ENCODE measurements around the gene COX14.
"Not testable (repeated sequence)": the region's sequence is repeated elsewhere in the genome, so short reads cannot be mapped to it uniquely, and the experiment has no call there.

The COX14 gene

DNA sequence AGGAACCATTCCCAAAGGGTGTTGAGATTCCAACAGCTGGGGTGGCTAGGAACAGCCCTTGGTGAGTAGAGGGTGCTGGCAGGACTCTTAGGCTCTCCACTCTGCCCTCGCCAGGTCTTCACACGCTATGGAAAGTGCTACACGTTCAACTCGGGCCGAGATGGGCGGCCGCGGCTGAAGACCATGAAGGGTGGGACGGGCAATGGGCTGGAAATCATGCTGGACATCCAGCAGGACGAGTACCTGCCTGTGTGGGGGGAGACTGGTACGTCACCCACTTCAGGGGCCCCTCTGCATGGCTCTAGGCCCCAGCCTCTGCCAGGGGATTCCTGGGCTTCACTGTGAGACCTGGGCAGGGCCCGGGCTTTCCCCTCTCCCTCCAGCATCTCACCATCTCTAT is 34.9 kb upstream of the COX14 start:
- FAIRE-seq, result no peak
- TF ChIP-seq, protein P1, sequence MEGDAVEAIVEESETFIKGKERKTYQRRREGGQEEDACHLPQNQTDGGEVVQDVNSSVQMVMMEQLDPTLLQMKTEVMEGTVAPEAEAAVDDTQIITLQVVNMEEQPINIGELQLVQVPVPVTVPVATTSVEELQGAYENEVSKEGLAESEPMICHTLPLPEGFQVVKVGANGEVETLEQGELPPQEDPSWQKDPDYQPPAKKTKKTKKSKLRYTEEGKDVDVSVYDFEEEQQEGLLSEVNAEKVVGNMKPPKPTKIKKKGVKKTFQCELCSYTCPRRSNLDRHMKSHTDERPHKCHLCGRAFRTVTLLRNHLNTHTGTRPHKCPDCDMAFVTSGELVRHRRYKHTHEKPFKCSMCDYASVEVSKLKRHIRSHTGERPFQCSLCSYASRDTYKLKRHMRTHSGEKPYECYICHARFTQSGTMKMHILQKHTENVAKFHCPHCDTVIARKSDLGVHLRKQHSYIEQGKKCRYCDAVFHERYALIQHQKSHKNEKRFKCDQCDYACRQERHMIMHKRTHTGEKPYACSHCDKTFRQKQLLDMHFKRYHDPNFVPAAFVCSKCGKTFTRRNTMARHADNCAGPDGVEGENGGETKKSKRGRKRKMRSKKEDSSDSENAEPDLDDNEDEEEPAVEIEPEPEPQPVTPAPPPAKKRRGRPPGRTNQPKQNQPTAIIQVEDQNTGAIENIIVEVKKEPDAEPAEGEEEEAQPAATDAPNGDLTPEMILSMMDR (IDR thresholded peaks at IDR 0.05; ENCODE audit: insufficient read depth, missing control alignments), result no peak
- DNase-seq (ENCODE audit: insufficient read length, low spot score), result no peak

DNA sequence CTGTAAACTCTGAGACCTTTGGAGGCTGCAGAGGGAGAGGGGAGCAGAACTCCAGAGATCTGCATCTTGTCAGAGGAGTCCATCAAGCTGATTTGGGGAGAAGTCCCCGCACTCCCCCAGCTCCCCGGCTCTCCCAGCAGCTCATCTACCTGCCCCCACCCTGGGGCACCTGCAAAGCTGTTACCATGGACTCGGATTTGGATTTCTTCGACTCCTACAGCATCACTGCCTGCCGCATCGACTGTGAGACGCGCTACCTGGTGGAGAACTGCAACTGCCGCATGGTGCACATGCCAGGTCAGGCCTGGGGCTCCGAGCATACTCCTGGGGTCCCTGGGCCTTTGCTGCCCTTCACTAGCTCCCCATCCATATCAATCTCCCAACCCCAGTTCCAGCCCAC is 33.8 kb upstream of the COX14 start:
- no peak for FAIRE-seq
- TF ChIP-seq, protein P1 (IDR thresholded peaks at IDR 0.05; ENCODE audit: insufficient read depth, missing control alignments), result no peak
- no peak for DNase-seq (ENCODE audit: insufficient read length, low spot score)

DNA sequence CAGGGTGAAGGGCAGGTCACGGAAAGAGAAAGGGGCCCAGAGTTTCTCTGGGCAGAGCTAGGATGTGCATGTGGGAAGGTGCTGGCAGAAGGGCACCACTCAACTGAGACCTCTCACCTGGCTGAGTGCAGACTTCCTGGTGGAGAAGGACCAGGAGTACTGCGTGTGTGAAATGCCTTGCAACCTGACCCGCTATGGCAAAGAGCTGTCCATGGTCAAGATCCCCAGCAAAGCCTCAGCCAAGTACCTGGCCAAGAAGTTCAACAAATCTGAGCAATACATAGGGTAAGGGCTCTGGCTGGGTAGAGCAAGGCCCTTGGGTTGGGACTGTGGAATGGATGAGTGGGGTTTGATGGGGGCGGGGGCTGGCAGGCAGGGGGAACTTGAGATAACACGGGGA is 32.3 kb upstream of the COX14 start:
- no peak for FAIRE-seq
- TF ChIP-seq, protein P1 (IDR thresholded peaks at IDR 0.05; ENCODE audit: insufficient read depth, missing control alignments), result no peak
- DNase-seq (ENCODE audit: insufficient read length, low spot score), result no peak

DNA sequence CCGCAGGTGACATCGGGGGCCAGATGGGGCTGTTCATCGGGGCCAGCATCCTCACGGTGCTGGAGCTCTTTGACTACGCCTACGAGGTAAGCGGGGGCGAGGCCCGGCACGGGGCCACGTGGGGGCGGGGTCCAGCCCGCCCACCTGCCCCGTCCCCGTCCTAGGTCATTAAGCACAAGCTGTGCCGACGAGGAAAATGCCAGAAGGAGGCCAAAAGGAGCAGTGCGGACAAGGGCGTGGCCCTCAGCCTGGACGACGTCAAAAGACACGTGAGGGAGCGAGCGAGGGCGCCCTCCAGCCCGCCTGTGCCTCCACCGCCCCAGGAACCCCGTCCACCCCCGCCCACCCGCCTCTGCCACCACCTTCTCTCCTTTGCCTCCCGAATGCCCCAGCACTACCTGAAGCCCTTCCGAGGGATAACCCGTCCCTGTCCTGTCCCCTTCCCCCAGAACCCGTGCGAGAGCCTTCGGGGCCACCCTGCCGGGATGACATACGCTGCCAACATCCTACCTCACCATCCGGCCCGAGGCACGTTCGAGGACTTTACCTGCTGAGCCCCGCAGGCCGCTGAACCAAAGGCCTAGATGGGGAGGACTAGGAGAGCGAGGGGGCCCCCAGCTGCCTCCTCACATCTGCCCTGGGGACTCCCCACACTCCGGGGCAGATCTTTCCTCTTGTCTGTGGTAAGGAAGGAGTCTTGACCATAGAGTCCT is 30.8 kb upstream of the COX14 start:
- no peak for FAIRE-seq
- DNase-seq (ENCODE audit: insufficient read length, low spot score), result no peak
- TF ChIP-seq, protein P1 (IDR thresholded peaks at IDR 0.05; ENCODE audit: insufficient read depth, missing control alignments), result no peak

DNA sequence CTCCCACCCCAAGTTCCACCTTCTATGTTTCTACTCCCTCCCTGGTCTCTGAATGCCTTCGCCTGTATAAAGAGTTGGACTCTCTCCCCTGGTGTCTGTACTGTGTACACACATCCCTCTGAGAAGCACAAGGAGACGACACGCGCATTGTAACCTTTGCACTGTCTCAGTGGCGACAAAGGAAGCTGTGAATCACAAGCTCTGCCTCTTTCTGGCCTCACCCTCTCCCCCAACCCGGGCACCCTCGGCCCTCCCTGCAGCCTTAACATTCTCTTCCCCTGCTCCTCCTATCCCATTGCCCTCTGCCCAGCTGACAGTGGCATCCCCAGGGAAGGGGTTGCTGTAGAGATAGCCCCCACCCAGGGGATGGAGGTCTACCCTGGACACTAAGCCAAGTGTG is 29.4 kb upstream of the COX14 start:
- DNase-seq (ENCODE audit: insufficient read length, low spot score) (no peak), FAIRE-seq (no peak)
- TF ChIP-seq, protein P1 (IDR thresholded peaks at IDR 0.05; ENCODE audit: insufficient read depth, missing control alignments), result no peak

DNA sequence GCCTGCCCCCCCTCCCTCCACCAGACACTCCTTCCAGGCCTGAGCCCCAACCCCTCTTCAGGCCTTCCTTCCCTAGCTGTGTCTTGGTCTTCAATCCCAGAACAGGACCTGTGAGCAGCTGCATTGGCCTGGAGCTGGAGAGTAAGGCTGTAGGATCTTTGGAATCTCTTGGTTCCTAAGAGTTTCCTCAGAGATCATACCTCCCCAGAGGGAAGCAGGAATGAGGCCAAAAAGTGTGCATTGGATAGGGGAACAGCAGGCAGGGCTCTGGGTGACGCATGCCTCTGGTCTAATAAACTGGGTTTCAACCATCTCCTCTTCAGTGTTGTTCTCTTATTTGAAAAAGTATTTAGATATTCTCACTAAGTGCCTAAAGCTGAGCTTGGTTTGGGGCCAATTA is 28.7 kb upstream of the COX14 start:
- no peak for FAIRE-seq
- no peak for DNase-seq (ENCODE audit: insufficient read length, low spot score)
- TF ChIP-seq, protein P1 (IDR thresholded peaks at IDR 0.05; ENCODE audit: insufficient read depth, missing control alignments), result no peak

DNA sequence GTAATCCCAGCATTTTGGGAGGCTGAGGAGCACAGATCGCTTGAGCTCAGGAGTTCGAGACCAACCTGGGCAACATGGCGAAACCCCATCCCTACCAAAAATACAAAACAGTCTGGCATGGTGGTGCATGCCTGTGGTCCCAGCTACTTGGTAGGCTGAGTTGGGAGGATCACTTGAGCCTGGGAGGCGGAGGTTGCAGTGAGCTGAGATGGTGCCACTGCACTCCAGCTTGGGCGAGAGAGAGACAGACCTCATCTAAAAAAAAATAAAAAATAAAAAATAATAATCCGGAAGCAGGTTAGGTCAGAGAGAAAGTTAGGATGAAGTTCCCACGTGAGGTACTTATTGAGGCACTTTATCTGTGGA is 27.6 kb upstream of the COX14 start:
- FAIRE-seq; DNase-seq (ENCODE audit: insufficient read length, low spot score): not testable (repeated sequence)
